Ovary (tissue), 9 donors: ENCODE results near the gene IL11. TPM values are rescaled to one million over a fixed set of nuclear protein-coding genes. Genes with fewer than 3 reads are reported as not detected.
A peak's percentile ranks its signal among the peaks of the same experiment; 100 is the strongest.

Source experiments
- DNase-seq, 5 donors: peaks; one replicate each; pipeline ENCODE4 v3.0.0-alpha.2; 2019 to 2020
- H3K27ac ChIP-seq, 2 donors: fragments of 200-600 bp; one replicate each; pipeline versions ENCODE4 v1.5.1 to v1.8.0; 2019 to 2022
- H3K27me3 ChIP-seq: fragments of 200-600 bp; one replicate; pipeline ENCODE4 v1.8.0; 2022
- H3K36me3 ChIP-seq: fragments of 200-600 bp; sonication (generic); one replicate; pipeline ENCODE4 v1.5.1; 2019
- H3K4me1 ChIP-seq: one replicate; pipeline ENCODE4 v1.8.1; 2013; ENCODE audit warnings: mild to moderate bottlenecking, moderate library complexity; ENCODE audit not compliant: insufficient read depth
- H3K4me3 ChIP-seq: fragments of 200-600 bp; sonication (generic); one replicate; pipeline ENCODE4 v1.5.1; 2017
- H3K9me3 ChIP-seq, 2 donors: fragments of 200-600 bp in 1 of 2; sonication (generic) in 1 of 2; one replicate each; pipeline versions ENCODE4 v1.5.1 to v1.8.1; 2013 to 2019; ENCODE audit warnings: mild to moderate bottlenecking in 1 of 2, moderate library complexity in 1 of 2
- EP300 ChIP-seq: sonication (generic); formaldehyde crosslinking; IDR thresholded peaks from one replicate; pipeline ENCODE4 v1.6.1; 2017; ENCODE audit warnings: antibody characterized with exemption
- POLR2A ChIP-seq: fragments of 450-650 bp; IDR thresholded peaks from one replicate; pipeline ENCODE4 v1.6.1; 2017; ENCODE audit warnings: antibody characterized with exemption, mild to moderate bottlenecking, moderate library complexity
- WGBS, 3 donors: extraction: QIAGEN DNeasy Blood & Tissue Kit in 1 of 3; methylation state at CpG; one replicate each; pipeline versions ENCODE4 v1.1.5 to v1.1.7; 2013 to 2017; 5-methylcytosine and 5-hydroxymethylcytosine counted together
- intact Hi-C, 4 donors: fragments of 100-400 bp; cut with DNase I; formaldehyde crosslinking; loops; one replicate each; pipeline versions ENCODE4 v1.11.0 to v1.15.1; 2022 to 2023
- polyA plus RNA-seq, 2 donors: library from polyadenylated mRNA; stranded (reverse); fragments of 200-250 nt in 1 of 2; fragments of 350-450 nt in 1 of 2; fragmentation: Illumina TruSeq in 1 of 2; extraction: RNeasy Lipid Tissue Mini Kit (QIAGEN cat#74804) in 1 of 2; gene quantifications; one replicate each; pipeline ENCODE4 v1.2.3, GENCODE V29; 2013 to 2014
- total RNA-seq, 7 donors: library from RNA; depleted of rRNA in 2 of 7; stranded (reverse); fragments of >200 nt in 2 of 7; fragmentation: NEBNext Ultra II Directional in 3 of 7; extraction: Animal tissue kit (Norgen Biotek cat#: 25700) in 3 of 7; gene quantifications; one replicate each; pipeline versions ENCODE4 v1.1.0 to v1.2.4, GENCODE V29; 2016 to 2023
- TF ChIP-seq, protein P1 (sequence below), 3 donors: fragments of 450-650 bp in 2 of 3; fragments of 200-600 bp in 1 of 3; IDR thresholded peaks; one replicate each; pipeline versions ENCODE4 v1.5.1 to v1.8.0; 2016 to 2022; ENCODE audit warnings: antibody characterized with exemption in 3 of 3, mild to moderate bottlenecking in 1 of 3
- donor health status: DM: no; HTN: no; CAD: no; lungs with moderate emphysema.
- donor health status: DM: no; HTN: no; CAD: no.
- donor health status: Bipolar disorder and iron deficiency.
- donor health status: DM: yes; HTN: yes; CAD: no.
- donor health status: DM: no; HTN: no; CAD: no.
- donor health status: DM: yes; HTN: yes; CAD: no.

The IL11 gene
- total and polyA plus RNA-seq, 9 donors, result 0.08 to 1.3 (median 0.11) TPM; not detected in 6

DNA sequence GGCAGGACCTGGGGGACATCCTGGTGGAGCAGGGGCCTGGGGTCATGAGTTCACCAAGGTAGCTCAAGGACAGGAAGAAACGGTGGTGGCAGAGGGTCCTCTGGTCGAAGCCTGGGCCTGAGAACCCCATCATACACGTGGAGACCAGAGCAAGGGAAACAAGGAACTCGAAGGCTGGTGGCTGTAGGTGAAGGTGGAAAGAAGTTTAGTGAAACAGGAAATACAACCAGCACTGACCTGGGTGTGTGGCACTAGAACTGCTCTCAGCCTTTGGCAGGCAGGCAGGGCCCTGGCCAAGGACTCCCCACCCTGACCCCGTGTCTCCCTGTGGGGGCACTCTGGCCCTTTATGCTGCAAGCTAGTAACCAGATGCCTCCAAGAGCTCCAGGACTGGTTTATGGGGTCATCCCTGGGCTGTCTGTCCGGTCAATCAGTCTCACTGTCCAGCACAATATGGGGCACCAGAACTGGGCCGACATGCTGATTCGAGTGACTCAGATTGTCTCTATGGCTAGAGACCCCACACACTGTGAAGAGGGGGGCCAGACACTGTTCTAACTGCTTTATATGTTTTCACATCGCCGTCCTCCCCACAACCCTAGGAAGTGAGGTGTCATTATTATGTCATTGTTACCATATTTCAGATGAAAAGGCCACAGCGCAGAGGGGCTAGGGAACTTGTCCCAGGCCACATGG lies 19.5 kb downstream of the IL11 start:
- TF ChIP-seq, protein P1, sequence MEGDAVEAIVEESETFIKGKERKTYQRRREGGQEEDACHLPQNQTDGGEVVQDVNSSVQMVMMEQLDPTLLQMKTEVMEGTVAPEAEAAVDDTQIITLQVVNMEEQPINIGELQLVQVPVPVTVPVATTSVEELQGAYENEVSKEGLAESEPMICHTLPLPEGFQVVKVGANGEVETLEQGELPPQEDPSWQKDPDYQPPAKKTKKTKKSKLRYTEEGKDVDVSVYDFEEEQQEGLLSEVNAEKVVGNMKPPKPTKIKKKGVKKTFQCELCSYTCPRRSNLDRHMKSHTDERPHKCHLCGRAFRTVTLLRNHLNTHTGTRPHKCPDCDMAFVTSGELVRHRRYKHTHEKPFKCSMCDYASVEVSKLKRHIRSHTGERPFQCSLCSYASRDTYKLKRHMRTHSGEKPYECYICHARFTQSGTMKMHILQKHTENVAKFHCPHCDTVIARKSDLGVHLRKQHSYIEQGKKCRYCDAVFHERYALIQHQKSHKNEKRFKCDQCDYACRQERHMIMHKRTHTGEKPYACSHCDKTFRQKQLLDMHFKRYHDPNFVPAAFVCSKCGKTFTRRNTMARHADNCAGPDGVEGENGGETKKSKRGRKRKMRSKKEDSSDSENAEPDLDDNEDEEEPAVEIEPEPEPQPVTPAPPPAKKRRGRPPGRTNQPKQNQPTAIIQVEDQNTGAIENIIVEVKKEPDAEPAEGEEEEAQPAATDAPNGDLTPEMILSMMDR (IDR thresholded peaks at IDR 0.05), result no peak
- TF ChIP-seq POLR2A (no peak), EP300 (no peak)
- Histone ChIP-seq H3K36me3 (no peaks in the 10 kb centered on the region), H3K4me3 (no peak overlapping the region), H3K27ac (no peak overlapping the region), H3K27me3 (no peaks in the 10 kb centered on the region), H3K4me1 (no peaks in the 10 kb centered on the region), H3K9me3 (no peaks in the 10 kb centered on the region)
- WGBS, 3 donors, result 66 to 69% (median 68%) methylated on average over 11 of the region's 11 CpGs
- intact Hi-C loops, result no loop called here
- no peak for DNase-seq

DNA sequence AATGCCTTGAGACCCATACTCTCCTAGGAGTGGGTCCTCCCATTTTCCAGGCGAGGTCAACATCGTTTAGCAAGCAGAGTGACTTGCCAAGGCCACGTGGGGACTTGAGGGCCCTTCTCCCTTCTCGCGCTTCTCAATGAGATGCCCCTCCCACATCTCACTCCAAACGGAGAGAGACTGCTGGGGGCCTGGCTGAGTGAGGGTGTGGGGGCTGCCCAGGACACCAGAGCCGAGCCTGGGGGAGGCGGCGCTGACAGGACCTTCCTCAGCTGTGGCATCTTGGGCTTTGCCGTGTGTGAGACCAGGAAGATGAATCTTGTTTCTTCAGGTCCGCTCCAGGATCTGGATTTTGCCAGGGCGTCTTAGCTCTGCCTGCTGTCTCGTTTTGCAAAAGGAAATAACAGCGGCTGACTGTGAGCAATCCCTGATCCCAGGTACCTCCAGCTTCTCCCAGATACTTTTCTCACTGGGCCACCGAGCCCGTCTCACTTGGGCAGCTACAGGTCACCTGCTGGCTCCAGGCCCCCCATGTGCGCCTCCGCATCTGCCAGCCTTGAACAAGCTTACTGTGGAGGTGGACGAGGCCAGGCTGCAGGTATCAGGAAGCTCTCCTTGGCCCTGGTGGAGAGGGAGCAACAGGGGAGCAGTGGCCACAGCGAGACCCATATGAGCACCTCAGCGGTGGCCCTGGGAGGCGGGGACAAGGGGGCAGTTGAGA lies 21.8 kb downstream of the IL11 start:
- Histone ChIP-seq H3K9me3 (no peaks in the 10 kb centered on the region), H3K4me3 (no peak overlapping the region), H3K27ac (no peak overlapping the region), H3K4me1 (no peaks in the 10 kb centered on the region), H3K36me3 (no peaks in the 10 kb centered on the region), H3K27me3 (no peaks in the 10 kb centered on the region)
- no peak for DNase-seq
- TF ChIP-seq EP300 (no peak), POLR2A (no peak)
- TF ChIP-seq, protein P1 (IDR thresholded peaks at IDR 0.05), result no peak
- 57 to 63% (median 58%) methylated on average over 22 of the region's 22 CpGs for WGBS, 3 donors
- intact Hi-C loops, result no loop called here

DNA sequence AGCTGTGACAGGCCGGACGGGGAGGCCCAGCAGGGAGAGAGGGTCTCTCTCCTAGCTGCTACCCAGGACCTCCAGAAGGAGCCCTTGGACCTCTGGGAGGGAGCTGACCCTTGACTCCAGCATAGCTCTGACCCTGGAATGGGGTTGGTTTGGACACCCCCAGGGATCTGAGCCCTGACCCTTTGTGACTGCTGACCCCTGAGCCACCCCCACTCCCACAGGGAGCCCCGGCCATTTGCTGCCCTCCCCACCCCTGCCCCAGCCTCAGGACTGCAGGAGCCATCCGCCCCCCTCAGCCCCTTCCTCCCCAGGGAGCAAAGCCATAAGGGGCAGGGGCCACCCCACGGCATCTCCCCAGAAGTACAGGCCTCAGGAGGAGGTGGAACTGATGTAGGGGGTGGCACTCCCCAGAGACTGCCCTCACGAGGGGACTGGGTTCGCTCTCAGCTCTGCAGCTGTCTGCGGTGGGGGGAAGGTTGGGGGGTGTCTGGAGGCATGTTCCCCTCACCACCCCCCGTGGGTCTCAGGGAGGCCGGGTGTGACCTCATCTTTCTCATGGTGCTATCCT lies 22.7 kb downstream of the IL11 start:
- no peak for DNase-seq
- no peak overlapping the region for H3K27ac ChIP-seq
- WGBS, 3 donors, result 70 to 75% (median 72%) methylated on average over 10 of the region's 10 CpGs
- no peaks in the 10 kb centered on the region for H3K4me1 ChIP-seq
- TF ChIP-seq EP300, result no peak
- TF ChIP-seq POLR2A, result no peak
- TF ChIP-seq, protein P1 (IDR thresholded peaks at IDR 0.05), result no peak
- H3K36me3 ChIP-seq, result no peaks in the 10 kb centered on the region
- H3K9me3 ChIP-seq, result no peaks in the 10 kb centered on the region
- intact Hi-C loops, result no loop called here
- no peak overlapping the region for H3K4me3 ChIP-seq
- no peaks in the 10 kb centered on the region for H3K27me3 ChIP-seq

DNA sequence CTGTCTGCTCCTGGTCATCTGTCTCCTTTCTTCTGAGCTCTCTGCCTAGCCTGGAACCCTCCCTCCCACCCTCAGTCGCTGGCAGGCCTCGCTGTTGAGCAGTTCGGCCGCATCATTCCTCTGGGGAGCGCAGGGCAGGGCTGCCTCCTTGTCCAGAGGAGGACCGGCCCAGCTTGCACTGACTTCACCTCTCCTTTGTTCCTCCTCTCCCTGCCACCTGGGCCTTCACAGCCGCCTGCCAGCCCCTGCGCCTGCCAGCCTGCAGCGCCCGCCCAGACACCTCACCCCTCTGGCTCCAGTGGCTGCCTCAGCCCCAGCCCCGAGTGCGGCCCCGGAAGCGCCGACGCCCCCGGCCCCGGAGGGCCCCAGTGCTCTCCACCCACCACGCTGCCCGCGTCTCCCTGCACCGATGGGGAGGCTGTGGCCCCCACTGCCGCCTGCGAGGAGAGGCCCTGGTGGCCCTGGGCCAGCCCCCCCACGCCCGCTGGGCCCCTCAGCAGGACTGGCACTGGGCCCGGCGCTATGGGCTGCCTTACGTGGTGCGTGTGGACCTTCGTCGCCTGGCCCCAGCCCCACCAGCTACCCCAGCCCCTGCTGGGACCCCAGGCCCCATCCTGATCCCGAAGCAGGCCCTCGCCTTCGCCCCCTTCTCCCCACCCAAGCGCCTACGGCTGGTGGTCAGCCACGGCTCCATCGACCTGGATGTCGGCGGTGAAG lies 23.4 kb downstream of the IL11 start:
- intact Hi-C loops, result no loop called here
- no peak overlapping the region for H3K27ac ChIP-seq
- TF ChIP-seq EP300, result no peak
- TF ChIP-seq POLR2A, result no peak
- TF ChIP-seq, protein P1 (IDR thresholded peaks at IDR 0.05), result no peak
- H3K9me3 ChIP-seq, result no peaks in the 10 kb centered on the region
- no peaks in the 10 kb centered on the region for H3K4me1 ChIP-seq
- no peak overlapping the region for H3K4me3 ChIP-seq
- H3K27me3 ChIP-seq, result no peaks in the 10 kb centered on the region
- 80 to 82% (median 82%) methylated on average over 37 to 41 of the region's 41 CpGs for WGBS, 3 donors
- DNase-seq, result peak in 1 of 5 donors; percentile 21
- H3K36me3 ChIP-seq, result no peaks in the 10 kb centered on the region
